ENCODE data around the gene DTHD1.

DTHD1 gene

GRCh38 chr4:36330796-36331195, 49.4 kb downstream of the DTHD1 start:
- Histone ChIP-seq H4K8ac (ENCODE audit: low read depth, low read length) (no peak overlapping the region), H3K4me2 (ENCODE audit: low read length) (no peak overlapping the region), H4K12ac (ENCODE audit: low read depth, low read length) (no peak overlapping the region), H4K91ac (ENCODE audit: low read depth, low read length) (no peak overlapping the region), H3K79me2 (ENCODE audit: control insufficient read depth, insufficient read depth, low read length, poor library complexity) (no peaks in the 10 kb centered on the region), H2BK120ac (ENCODE audit: insufficient read depth, low read length, poor library complexity) (no peak overlapping the region), H2BK5ac (ENCODE audit: low read depth, low read length, poor library complexity) (no peak overlapping the region), H3K27me3 (ENCODE audit: insufficient read depth, low read length) (no peaks in the 10 kb centered on the region), H2AFZ (ENCODE audit: insufficient read depth, low read length, poor library complexity) (no peak overlapping the region), H3K79me1 (ENCODE audit: low read length) (no peaks in the 10 kb centered on the region), H3K18ac (ENCODE audit: low read length) (no peak overlapping the region), H3K36me3 (ENCODE audit: control insufficient read depth in 1 of 2, insufficient read depth in 2 of 2, low read length in 2 of 2) (no peaks in the 10 kb centered on the region), H3K4me3 (ENCODE audit: low read depth, low read length) (no peak overlapping the region), H2AK5ac (ENCODE audit: low read length) (no peak overlapping the region), H3K23ac (ENCODE audit: low read length) (no peak overlapping the region), H3K9ac (ENCODE audit: low read length) (no peak overlapping the region), H3K4ac (ENCODE audit: low read depth, low read length) (no peak overlapping the region), H2BK12ac (ENCODE audit: low read length) (no peak overlapping the region), H3K27ac (ENCODE audit: low read depth, low read length) (no peak overlapping the region), H3K4me1 (ENCODE audit: control insufficient read depth in 1 of 2, insufficient read depth in 2 of 2, low read length in 2 of 2) (peaks cover 3 to 4% of the 10 kb centered on the region in 2 experiments), H3K9me3 (ENCODE audit: insufficient read depth, low read depth, low read length) (no peaks in the 10 kb centered on the region), H3K14ac (ENCODE audit: low read length) (no peak overlapping the region)
- WGBS (ENCODE audit: extremely low coverage, insufficient coverage, insufficient read length), result no CpG with 5 or more reads among the region's 1 CpG
- DNase-seq, result no peak

- no peak overlapping the region for H3K4me2 ChIP-seq (ENCODE audit: low read length)
- H4K91ac ChIP-seq (ENCODE audit: low read depth, low read length), result no peak overlapping the region
- H3K14ac ChIP-seq (ENCODE audit: low read length), result no peak overlapping the region
- no peaks in the 10 kb centered on the region for H3K36me3 ChIP-seq (ENCODE audit: control insufficient read depth in 1 of 2, insufficient read depth in 2 of 2, low read length in 2 of 2)
- H2BK12ac ChIP-seq (ENCODE audit: low read length), result no peak overlapping the region
- H4K12ac ChIP-seq (ENCODE audit: low read depth, low read length), result no peak overlapping the region
- no peaks in the 10 kb centered on the region for H3K9me3 ChIP-seq (ENCODE audit: insufficient read depth, low read depth, low read length)
- H3K4me1 ChIP-seq (ENCODE audit: control insufficient read depth in 1 of 2, insufficient read depth in 2 of 2, low read length in 2 of 2), result peaks cover 3 to 4% of the 10 kb centered on the region in 2 experiments
- no peaks in the 10 kb centered on the region for H3K79me1 ChIP-seq (ENCODE audit: low read length)
- H3K4ac ChIP-seq (ENCODE audit: low read depth, low read length), result no peak overlapping the region
- H2AFZ ChIP-seq (ENCODE audit: insufficient read depth, low read length, poor library complexity), result no peak overlapping the region
- WGBS (ENCODE audit: extremely low coverage, insufficient coverage, insufficient read length), result no CpG with 5 or more reads among the region's 7 CpGs
- no peaks in the 10 kb centered on the region for H3K79me2 ChIP-seq (ENCODE audit: control insufficient read depth, insufficient read depth, low read length, poor library complexity)
- H3K27me3 ChIP-seq (ENCODE audit: insufficient read depth, low read length), result no peaks in the 10 kb centered on the region
- H3K23ac ChIP-seq (ENCODE audit: low read length), result no peak overlapping the region
- no peak overlapping the region for H4K8ac ChIP-seq (ENCODE audit: low read depth, low read length)
- no peak overlapping the region for H3K18ac ChIP-seq (ENCODE audit: low read length)
- H3K27ac ChIP-seq (ENCODE audit: low read depth, low read length), result no peak overlapping the region
- H3K4me3 ChIP-seq (ENCODE audit: low read depth, low read length), result no peak overlapping the region
- DNase-seq, result no peak
- H2BK120ac ChIP-seq (ENCODE audit: insufficient read depth, low read length, poor library complexity), result no peak overlapping the region
- no peak overlapping the region for H2BK5ac ChIP-seq (ENCODE audit: low read depth, low read length, poor library complexity)
- H3K9ac ChIP-seq (ENCODE audit: low read length), result no peak overlapping the region
- H2AK5ac ChIP-seq (ENCODE audit: low read length), result no peak overlapping the region
Measured at GRCh38 chr4:36332023-36332781, 50.8 kb downstream of the DTHD1 start.

- H3K4me3 ChIP-seq (ENCODE audit: low read depth, low read length), result no peak overlapping the region
- H2AFZ ChIP-seq (ENCODE audit: insufficient read depth, low read length, poor library complexity), result no peak overlapping the region
- no peaks in the 10 kb centered on the region for H3K27me3 ChIP-seq (ENCODE audit: insufficient read depth, low read length)
- no peak overlapping the region for H3K14ac ChIP-seq (ENCODE audit: low read length)
- no peak overlapping the region for H2AK5ac ChIP-seq (ENCODE audit: low read length)
- no peak overlapping the region for H4K91ac ChIP-seq (ENCODE audit: low read depth, low read length)
- no peak overlapping the region for H3K18ac ChIP-seq (ENCODE audit: low read length)
- H3K4ac ChIP-seq (ENCODE audit: low read depth, low read length), result no peak overlapping the region
- peaks cover 3 to 4% of the 10 kb centered on the region in 2 experiments for H3K4me1 ChIP-seq (ENCODE audit: control insufficient read depth in 1 of 2, insufficient read depth in 2 of 2, low read length in 2 of 2)
- H3K36me3 ChIP-seq (ENCODE audit: control insufficient read depth in 1 of 2, insufficient read depth in 2 of 2, low read length in 2 of 2), result no peaks in the 10 kb centered on the region
- no peak overlapping the region for H3K4me2 ChIP-seq (ENCODE audit: low read length)
- H2BK5ac ChIP-seq (ENCODE audit: low read depth, low read length, poor library complexity), result no peak overlapping the region
- H3K27ac ChIP-seq (ENCODE audit: low read depth, low read length), result no peak overlapping the region
- no peaks in the 10 kb centered on the region for H3K9me3 ChIP-seq (ENCODE audit: insufficient read depth, low read depth, low read length)
- no peak overlapping the region for H3K23ac ChIP-seq (ENCODE audit: low read length)
- no peak overlapping the region for H2BK120ac ChIP-seq (ENCODE audit: insufficient read depth, low read length, poor library complexity)
- no peaks in the 10 kb centered on the region for H3K79me2 ChIP-seq (ENCODE audit: control insufficient read depth, insufficient read depth, low read length, poor library complexity)
- no peak for DNase-seq
- no peak overlapping the region for H4K12ac ChIP-seq (ENCODE audit: low read depth, low read length)
- H3K79me1 ChIP-seq (ENCODE audit: low read length), result no peaks in the 10 kb centered on the region
- no peak overlapping the region for H4K8ac ChIP-seq (ENCODE audit: low read depth, low read length)
- no peak overlapping the region for H2BK12ac ChIP-seq (ENCODE audit: low read length)
- H3K9ac ChIP-seq (ENCODE audit: low read length), result no peak overlapping the region
Measured at GRCh38 chr4:36332782-36333131, 51.3 kb downstream of the DTHD1 start.

GRCh38 chr4:36333303-36333877, 52.0 kb downstream of the DTHD1 start:
- no peaks in the 10 kb centered on the region for H3K36me3 ChIP-seq (ENCODE audit: control insufficient read depth in 1 of 2, insufficient read depth in 2 of 2, low read length in 2 of 2)
- H2BK12ac ChIP-seq (ENCODE audit: low read length), result no peak overlapping the region
- H3K79me2 ChIP-seq (ENCODE audit: control insufficient read depth, insufficient read depth, low read length, poor library complexity), result no peaks in the 10 kb centered on the region
- H3K9me3 ChIP-seq (ENCODE audit: insufficient read depth, low read depth, low read length), result no peaks in the 10 kb centered on the region
- H3K4ac ChIP-seq (ENCODE audit: low read depth, low read length), result no peak overlapping the region
- no peak overlapping the region for H3K4me2 ChIP-seq (ENCODE audit: low read length)
- no peak overlapping the region for H3K14ac ChIP-seq (ENCODE audit: low read length)
- H3K4me1 ChIP-seq (ENCODE audit: control insufficient read depth in 1 of 2, insufficient read depth in 2 of 2, low read length in 2 of 2), result peaks cover 3 to 4% of the 10 kb centered on the region in 2 experiments
- H4K91ac ChIP-seq (ENCODE audit: low read depth, low read length), result no peak overlapping the region
- H2AK5ac ChIP-seq (ENCODE audit: low read length), result no peak overlapping the region
- WGBS (ENCODE audit: extremely low coverage, insufficient coverage, insufficient read length), result no CpG with 5 or more reads among the region's 6 CpGs
- H4K12ac ChIP-seq (ENCODE audit: low read depth, low read length), result no peak overlapping the region
- no peak overlapping the region for H2BK5ac ChIP-seq (ENCODE audit: low read depth, low read length, poor library complexity)
- no peak overlapping the region for H4K8ac ChIP-seq (ENCODE audit: low read depth, low read length)
- H3K9ac ChIP-seq (ENCODE audit: low read length), result no peak overlapping the region
- peak overlapping the region; percentile 20 for H3K4me3 ChIP-seq (ENCODE audit: low read depth, low read length)
- DNase-seq, result no peak
- no peaks in the 10 kb centered on the region for H3K79me1 ChIP-seq (ENCODE audit: low read length)
- H2AFZ ChIP-seq (ENCODE audit: insufficient read depth, low read length, poor library complexity), result no peak overlapping the region
- no peak overlapping the region for H3K23ac ChIP-seq (ENCODE audit: low read length)
- H3K18ac ChIP-seq (ENCODE audit: low read length), result no peak overlapping the region
- H3K27ac ChIP-seq (ENCODE audit: low read depth, low read length), result no peak overlapping the region
- H3K27me3 ChIP-seq (ENCODE audit: insufficient read depth, low read length), result no peaks in the 10 kb centered on the region
- H2BK120ac ChIP-seq (ENCODE audit: insufficient read depth, low read length, poor library complexity), result no peak overlapping the region

All from trophoblast cell (in vitro differentiated cells and primary cell).